CD4-positive, CD25-positive, alpha-beta regulatory T cell (primary cell): ENCODE data around the gene DNAJC24. TPM values are rescaled to one million over a fixed set of nuclear protein-coding genes. Genes with fewer than 3 reads are reported as not detected.

ENCODE experiments used
- ATAC-seq, 2 donors: fragments of 150-1000 bp; cut with Tn5 transposase; one replicate each; pipeline ENCODE4 v1.10.0; 2021; ENCODE audit warnings: low read depth in 2 of 2, moderate number of reproducible peaks in 2 of 2, moderate library complexity in 1 of 2
- DNase-seq, 3 donors: peaks; one replicate each; pipeline versions ENCODE4 v3.0.0 to v3.0.0-alpha.2; 2012 to 2022; ENCODE audit warnings: mixed read lengths in 1 of 3
- H3K27ac ChIP-seq: one replicate; pipeline ENCODE4 v1.7.0; 2013; ENCODE audit warnings: mild to moderate bottlenecking, low read length; ENCODE audit not compliant: insufficient read depth, poor library complexity, severe bottlenecking
- H3K27me3 ChIP-seq: one replicate; pipeline ENCODE4 v1.7.0; 2013; ENCODE audit warnings: low read length; ENCODE audit not compliant: control insufficient read depth, insufficient read depth
- H3K36me3 ChIP-seq: one replicate; pipeline ENCODE4 v1.7.0; 2013; ENCODE audit warnings: mild to moderate bottlenecking, low read length, moderate library complexity; ENCODE audit not compliant: control insufficient read depth, insufficient read depth
- H3K4me1 ChIP-seq: 2 replicates; pipeline ENCODE4 v1.7.0; 2013; ENCODE audit warnings: mild to moderate bottlenecking, low read length; ENCODE audit not compliant: insufficient read depth, control insufficient read depth, poor library complexity, severe bottlenecking
- H3K4me3 ChIP-seq: one replicate; pipeline ENCODE4 v1.7.0; 2013; ENCODE audit warnings: low read depth, mild to moderate bottlenecking, low read length, moderate library complexity
- H3K9me3 ChIP-seq, 2 experiments: 1 replicate in 1 of 2; 2 replicates in 1 of 2; pipeline ENCODE4 v1.7.0; 2013; ENCODE audit warnings: low read length in 2 of 2, mild to moderate bottlenecking in 1 of 2, moderate library complexity in 1 of 2; ENCODE audit not compliant: control insufficient read depth in 2 of 2
- H3K27ac Mint-ChIP-seq, 3 donors: one replicate each; pipeline ENCODE4 v1.8.0; 2020 to 2022; ENCODE audit warnings: mild to moderate bottlenecking in 3 of 3, mixed read lengths in 3 of 3, moderate library complexity in 2 of 3
- H3K27me3 Mint-ChIP-seq: one replicate; pipeline ENCODE4 v1.8.0; 2022; ENCODE audit warnings: mild to moderate bottlenecking, mixed read lengths
- H3K36me3 Mint-ChIP-seq: one replicate; pipeline ENCODE4 v1.8.0; 2020; ENCODE audit warnings: mixed read lengths
- H3K4me1 Mint-ChIP-seq, 4 donors: one replicate each; pipeline ENCODE4 v1.8.0; 2020 to 2022; ENCODE audit warnings: mixed read lengths in 4 of 4, mild to moderate bottlenecking in 1 of 4
- H3K4me3 Mint-ChIP-seq, 4 donors: one replicate each; pipeline ENCODE4 v1.8.0; 2020 to 2022; ENCODE audit warnings: mild to moderate bottlenecking in 4 of 4, mixed read lengths in 4 of 4, moderate library complexity in 3 of 4
- H3K9me3 Mint-ChIP-seq, 7 donors: one replicate each; pipeline ENCODE4 v1.8.0; 2020 to 2022; ENCODE audit warnings: mixed read lengths in 7 of 7, mild to moderate bottlenecking in 3 of 7, moderate library complexity in 2 of 7
- polyA plus RNA-seq, 4 donors: library from polyadenylated mRNA; unstranded; fragments of 300-500 nt; fragmentation: Illumina TruSeq; gene quantifications; one replicate each; pipeline ENCODE4 v1.2.3, GENCODE V29; 2021
- total RNA-seq: library from RNA; stranded (reverse); gene quantifications from one replicate; pipeline ENCODE4 v1.2.3, GENCODE V29; 2022

Gene DNAJC24
- total and polyA plus RNA-seq, 5 donors from 2014 or later = 8.2 to 13.5 (median 10.9) TPM

DNA sequence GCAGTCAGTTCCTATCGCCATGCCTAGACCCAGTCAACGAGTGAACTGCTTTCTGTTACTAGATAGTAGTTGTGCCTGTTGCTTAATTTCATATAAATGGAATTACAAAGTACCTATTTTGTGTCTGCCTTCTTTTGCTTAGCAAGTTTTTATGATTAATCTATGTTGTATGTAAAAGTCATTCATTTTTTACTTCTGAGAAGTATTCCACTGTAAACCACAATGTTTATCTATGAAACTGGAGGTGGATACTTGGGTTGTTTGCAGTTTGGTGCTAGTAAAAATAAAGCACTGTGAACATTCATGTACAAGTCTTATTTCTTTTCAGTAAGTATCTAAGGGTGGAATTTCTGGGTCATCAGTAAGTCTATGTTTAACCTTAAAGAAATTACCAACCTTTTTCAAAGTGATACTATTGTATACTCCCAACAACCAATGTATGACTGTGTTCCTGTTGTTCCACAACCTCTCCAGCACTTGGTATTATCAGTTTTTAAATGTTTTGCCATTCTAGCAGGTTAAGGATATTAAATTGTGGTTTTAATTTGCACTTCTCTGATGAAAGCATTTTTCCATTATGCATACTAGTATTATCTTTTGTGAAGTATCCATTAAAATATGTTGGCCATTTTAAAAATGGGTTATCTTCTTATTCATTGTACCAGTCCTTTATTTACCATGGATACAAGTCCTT lies 68.2 kb downstream of the DNAJC24 start:
- H3K36me3 ChIP-seq = no peaks in the 10 kb centered on the region
- DNase-seq (no peak), ATAC-seq (no peak)
- H3K4me3 ChIP-seq = no peak overlapping the region
- Mint-ChIP-seq H3K9me3 (peaks cover 0 to 4% (median 0%) of the 10 kb centered on the region in 7 donors), H3K4me1 (peaks cover 0 to 13% (median 9%) of the 10 kb centered on the region in 4 donors), H3K36me3 (peaks cover 2% of the 10 kb centered on the region), H3K4me3 (no peak overlapping the region), H3K27ac (no peak overlapping the region), H3K27me3 (no peaks in the 10 kb centered on the region)
- H3K9me3 ChIP-seq = peaks cover 0 to 2% of the 10 kb centered on the region in 2 experiments
- no peak overlapping the region for H3K27ac ChIP-seq
- no peaks in the 10 kb centered on the region for H3K27me3 ChIP-seq
- H3K4me1 ChIP-seq = no peaks in the 10 kb centered on the region

DNA sequence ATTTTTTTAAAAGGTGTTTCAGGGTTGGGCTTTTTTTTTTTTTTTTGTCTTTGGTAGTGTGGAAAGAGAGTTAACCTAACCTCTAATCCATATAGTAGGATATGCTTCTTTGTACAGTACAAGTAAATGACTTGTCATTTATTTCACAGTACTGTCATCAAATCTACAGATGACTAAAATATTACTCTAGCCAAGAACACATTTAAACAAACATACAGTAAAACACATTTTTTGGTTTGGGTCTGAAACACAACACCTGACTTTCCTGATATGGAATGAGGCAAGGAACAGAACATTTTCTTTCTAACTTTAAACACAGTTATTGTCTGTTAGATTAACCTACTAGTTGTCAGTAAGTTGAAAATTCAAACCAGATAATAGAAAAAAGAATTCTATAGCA lies 71.6 kb downstream of the DNAJC24 start:
- DNase-seq (no peak), ATAC-seq (no peak)
- H3K4me3 ChIP-seq = no peak overlapping the region
- H3K27me3 Mint-ChIP-seq = no peaks in the 10 kb centered on the region
- H3K36me3 ChIP-seq = no peaks in the 10 kb centered on the region
- peaks cover 0 to 2% of the 10 kb centered on the region in 2 experiments for H3K9me3 ChIP-seq
- no peak overlapping the region for H3K27ac Mint-ChIP-seq
- no peaks in the 10 kb centered on the region for H3K4me1 ChIP-seq
- H3K4me1 Mint-ChIP-seq = peaks cover 0 to 18% (median 10%) of the 10 kb centered on the region in 4 donors
- no peaks in the 10 kb centered on the region for H3K27me3 ChIP-seq
- no peak overlapping the region for H3K27ac ChIP-seq
- H3K4me3 Mint-ChIP-seq = no peak overlapping the region
- peaks cover 0 to 4% (median 0%) of the 10 kb centered on the region in 7 donors for H3K9me3 Mint-ChIP-seq
- H3K36me3 Mint-ChIP-seq = no peaks in the 10 kb centered on the region

DNA sequence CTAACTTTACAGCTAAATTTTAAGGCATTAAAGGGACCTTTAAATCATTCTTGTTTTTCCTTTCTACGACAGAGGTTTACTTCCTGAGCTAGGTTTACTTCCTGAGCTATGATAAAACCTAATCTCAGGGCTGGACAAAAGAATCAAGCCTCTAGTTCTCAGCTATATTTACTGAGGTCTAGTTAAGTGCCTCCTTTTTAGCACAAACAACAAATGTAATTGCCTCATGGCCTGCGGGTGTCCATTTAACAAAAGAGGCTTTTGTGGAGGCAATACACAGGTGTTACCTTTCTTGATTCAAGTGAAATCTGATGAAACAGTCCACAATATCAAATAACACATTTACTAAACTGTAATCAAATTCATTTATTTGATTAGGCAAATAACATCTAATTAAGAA lies 72.4 kb downstream of the DNAJC24 start:
- DNase-seq = no peak
- no peaks in the 10 kb centered on the region for H3K36me3 ChIP-seq
- peaks cover 2% of the 10 kb centered on the region for H3K36me3 Mint-ChIP-seq
- no peak overlapping the region for H3K4me3 ChIP-seq
- no peaks in the 10 kb centered on the region for H3K27me3 ChIP-seq
- H3K9me3 Mint-ChIP-seq = peaks cover 0 to 4% (median 0%) of the 10 kb centered on the region in 7 donors
- peaks cover 0 to 2% of the 10 kb centered on the region in 2 experiments for H3K9me3 ChIP-seq
- H3K27me3 Mint-ChIP-seq = no peaks in the 10 kb centered on the region
- ATAC-seq = no peak
- H3K4me3 Mint-ChIP-seq = no peak overlapping the region
- H3K27ac Mint-ChIP-seq = no peak overlapping the region
- no peak overlapping the region for H3K27ac ChIP-seq
- H3K4me1 Mint-ChIP-seq = peaks cover 0 to 20% (median 11%) of the 10 kb centered on the region in 4 donors
- no peaks in the 10 kb centered on the region for H3K4me1 ChIP-seq

DNA sequence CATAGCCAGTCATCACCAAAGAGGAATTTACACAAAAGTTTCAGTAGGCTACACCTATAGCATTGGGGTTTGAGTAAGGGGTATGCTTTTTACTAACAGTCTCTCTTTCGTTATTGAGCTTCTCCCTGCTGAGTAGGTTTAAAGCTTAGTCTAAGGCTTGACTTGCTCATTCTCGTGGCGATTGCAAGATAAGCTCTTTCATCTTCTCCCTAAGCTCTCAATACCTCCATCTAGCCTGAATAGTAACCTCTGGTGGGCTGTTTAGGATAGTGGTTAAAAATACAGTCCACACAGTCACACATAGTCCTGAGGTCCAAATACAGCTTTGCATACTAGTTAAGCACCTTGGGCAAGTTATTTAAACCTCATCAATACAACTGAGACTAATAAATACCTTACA lies 74.1 kb downstream of the DNAJC24 start:
- Mint-ChIP-seq H3K36me3 (peaks cover 9% of the 10 kb centered on the region), H3K4me1 (peaks cover 0 to 15% (median 5%) of the 10 kb centered on the region in 4 donors), H3K27ac (no peak overlapping the region), H3K4me3 (no peak overlapping the region), H3K27me3 (no peaks in the 10 kb centered on the region), H3K9me3 (peaks cover 0 to 3% (median 0%) of the 10 kb centered on the region in 7 donors)
- Histone ChIP-seq H3K27me3 (no peaks in the 10 kb centered on the region), H3K27ac (no peak overlapping the region), H3K4me3 (no peak overlapping the region), H3K36me3 (peaks cover 2% of the 10 kb centered on the region), H3K9me3 (no peaks in the 10 kb centered on the region), H3K4me1 (no peaks in the 10 kb centered on the region)
- DNase-seq (no peak), ATAC-seq (no peak)

DNA sequence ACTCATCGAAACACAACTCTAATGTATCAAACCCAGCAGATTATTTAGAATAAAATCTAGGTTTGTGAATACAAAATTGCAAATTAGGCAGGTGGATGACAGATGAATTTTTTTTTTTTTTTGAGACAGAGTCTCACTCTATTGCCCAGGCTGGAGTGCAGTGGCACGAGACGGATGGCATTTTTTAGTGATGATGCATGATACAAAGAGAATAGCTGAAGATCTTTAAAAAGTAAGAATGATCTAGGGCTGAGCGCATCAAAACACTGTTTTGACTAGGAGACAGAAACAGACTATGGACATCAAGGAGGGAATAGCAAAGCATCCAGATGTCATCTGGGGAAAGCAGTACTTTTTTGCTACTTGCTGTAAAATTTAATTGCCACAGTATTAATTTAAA lies 76.0 kb downstream of the DNAJC24 start:
- Histone ChIP-seq H3K4me3 (no peak overlapping the region), H3K36me3 (peaks cover 3% of the 10 kb centered on the region), H3K27ac (no peak overlapping the region), H3K4me1 (no peaks in the 10 kb centered on the region), H3K9me3 (no peaks in the 10 kb centered on the region), H3K27me3 (no peaks in the 10 kb centered on the region)
- H3K4me3 Mint-ChIP-seq = no peak overlapping the region
- H3K4me1 Mint-ChIP-seq = peaks cover 3 to 19% (median 8%) of the 10 kb centered on the region in 4 donors
- no peak overlapping the region for H3K27ac Mint-ChIP-seq
- H3K27me3 Mint-ChIP-seq = no peaks in the 10 kb centered on the region
- peaks cover 15% of the 10 kb centered on the region for H3K36me3 Mint-ChIP-seq
- ATAC-seq (no peak), DNase-seq (no peak)
- H3K9me3 Mint-ChIP-seq = no peaks in the 10 kb centered on the region

DNA sequence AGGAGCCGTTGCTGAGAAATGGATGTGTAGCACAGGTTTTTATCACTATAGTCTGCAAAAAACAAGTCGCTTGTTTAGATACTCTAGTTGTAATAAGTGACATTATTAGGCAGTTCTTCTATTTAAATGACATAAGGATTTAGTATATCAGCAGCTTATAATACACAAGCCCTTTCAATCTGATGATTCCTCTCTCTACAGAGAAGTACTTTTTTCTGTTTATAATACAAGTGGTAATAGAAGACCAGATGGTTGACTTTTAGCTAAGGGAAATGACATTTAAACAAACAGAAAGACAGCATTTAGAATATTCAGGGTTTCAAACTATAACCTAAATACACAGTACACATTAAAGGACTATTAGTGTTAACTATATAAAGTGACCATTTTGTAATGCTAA lies 79.4 kb downstream of the DNAJC24 start:
- Mint-ChIP-seq H3K27me3 (no peaks in the 10 kb centered on the region), H3K4me3 (no peak overlapping the region), H3K9me3 (peaks cover 0 to 1% (median 0%) of the 10 kb centered on the region in 7 donors), H3K27ac (no peak overlapping the region), H3K4me1 (peaks cover 6 to 31% (median 12%) of the 10 kb centered on the region in 4 donors), H3K36me3 (peaks cover 34% of the 10 kb centered on the region)
- no peak for ATAC-seq
- Histone ChIP-seq H3K4me3 (no peak overlapping the region), H3K36me3 (peaks cover 3% of the 10 kb centered on the region), H3K27ac (no peak overlapping the region), H3K9me3 (no peaks in the 10 kb centered on the region), H3K27me3 (no peaks in the 10 kb centered on the region), H3K4me1 (no peaks in the 10 kb centered on the region)
- DNase-seq = no peak

DNA sequence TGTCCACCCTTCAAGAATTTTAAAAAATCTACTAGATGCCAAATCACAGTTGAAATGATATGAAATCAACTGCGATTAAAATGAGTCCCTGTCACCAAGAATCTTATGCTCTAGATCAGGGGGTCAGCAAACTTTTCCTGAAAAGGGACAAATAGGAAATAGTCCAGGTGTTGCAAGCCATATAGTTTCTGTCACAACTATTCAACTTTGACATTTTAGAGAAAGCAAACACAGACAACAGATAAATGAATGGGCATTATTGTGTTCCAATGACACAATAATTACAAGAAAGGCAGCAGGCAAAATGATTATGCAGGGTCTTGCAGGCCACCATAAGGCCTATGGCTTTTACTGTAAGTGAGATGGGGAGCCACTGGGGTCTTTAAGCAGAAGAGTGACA lies 81.2 kb downstream of the DNAJC24 start:
- Mint-ChIP-seq H3K27me3 (no peaks in the 10 kb centered on the region), H3K9me3 (peaks cover 0 to 1% (median 0%) of the 10 kb centered on the region in 7 donors), H3K4me1 (peaks cover 8 to 30% (median 12%) of the 10 kb centered on the region in 4 donors), H3K36me3 (peaks cover 47% of the 10 kb centered on the region), H3K4me3 (no peak overlapping the region), H3K27ac (no peak overlapping the region)
- no peak for ATAC-seq
- Histone ChIP-seq H3K4me3 (no peak overlapping the region), H3K36me3 (peaks cover 3% of the 10 kb centered on the region), H3K4me1 (no peaks in the 10 kb centered on the region), H3K9me3 (no peaks in the 10 kb centered on the region), H3K27ac (no peak overlapping the region), H3K27me3 (no peaks in the 10 kb centered on the region)
- no peak for DNase-seq

DNA sequence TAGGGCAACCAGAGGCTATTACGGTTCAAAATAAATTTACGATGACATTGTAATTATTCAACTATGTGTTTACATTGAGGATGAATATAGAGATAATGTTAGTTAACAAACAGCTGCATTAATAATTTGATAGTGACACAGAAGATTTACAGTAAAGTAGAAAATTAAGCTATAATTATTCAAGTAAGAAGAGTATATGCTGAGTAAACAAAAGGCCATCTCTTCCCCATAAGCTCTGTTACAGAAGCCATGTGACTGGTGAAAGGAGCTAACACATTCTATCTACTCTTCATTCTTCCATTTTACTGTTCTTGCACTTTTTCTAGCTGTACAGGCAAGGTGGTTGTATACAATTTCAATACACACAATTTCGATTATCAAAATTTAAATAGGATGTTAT lies 85.5 kb downstream of the DNAJC24 start:
- Mint-ChIP-seq H3K4me3 (no peak overlapping the region), H3K27me3 (no peaks in the 10 kb centered on the region), H3K36me3 (peaks cover 46% of the 10 kb centered on the region), H3K4me1 (peaks cover 6 to 16% (median 10%) of the 10 kb centered on the region in 4 donors), H3K27ac (no peak overlapping the region), H3K9me3 (peaks cover 0 to 1% (median 0%) of the 10 kb centered on the region in 7 donors)
- H3K27ac ChIP-seq = no peak overlapping the region
- no peaks in the 10 kb centered on the region for H3K36me3 ChIP-seq
- H3K4me3 ChIP-seq = no peak overlapping the region
- no peaks in the 10 kb centered on the region for H3K27me3 ChIP-seq
- no peaks in the 10 kb centered on the region for H3K9me3 ChIP-seq
- DNase-seq (no peak), ATAC-seq (no peak)
- no peaks in the 10 kb centered on the region for H3K4me1 ChIP-seq
